Fibroblast of pulmonary artery (primary cell): Measurements from ENCODE around the gene GAGE12J.
A peak's percentile ranks its signal among the peaks of the same experiment; 100 is the strongest.

Experiments
- DNase-seq: peaks from one replicate; pipeline ENCODE4 v3.0.0-alpha.2; 2010; ENCODE audit warnings: low read depth
- H3K4me3 ChIP-seq: replicated peaks from 2 replicates; pipeline ENCODE4 v1.5.1; 2011; ENCODE audit warnings: low read depth, mild to moderate bottlenecking, control low read depth, low read length, moderate library complexity
- TF ChIP-seq, protein P1 (sequence below): IDR thresholded peaks from 2 replicates; pipeline ENCODE4 v1.5.1; 2011; ENCODE audit warnings: mild to moderate bottlenecking, control low read depth, low read length, inconsistent platforms; ENCODE audit errors: missing control alignments

GAGE12J gene

DNA sequence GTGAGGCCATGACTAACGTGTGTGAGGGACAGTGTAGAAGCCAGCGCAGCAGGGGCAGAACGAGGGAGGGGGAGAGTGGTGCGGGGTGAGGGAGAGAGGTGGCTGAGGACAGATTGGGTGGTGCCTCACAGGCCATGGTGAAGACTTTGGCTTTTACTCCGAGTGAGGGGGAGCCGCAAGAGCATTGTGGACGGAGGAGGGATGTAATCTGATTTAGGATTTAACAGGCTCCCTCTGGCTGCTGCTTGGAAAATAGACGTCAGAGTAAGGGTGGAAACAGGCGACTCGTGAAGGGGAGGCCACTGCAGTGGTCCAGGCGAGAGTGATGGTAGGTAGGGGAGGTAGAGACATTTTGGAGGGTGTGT, 39.2 kb upstream of the GAGE12J start:
- DNase-seq: peak; percentile 40
- TF ChIP-seq, protein P1, sequence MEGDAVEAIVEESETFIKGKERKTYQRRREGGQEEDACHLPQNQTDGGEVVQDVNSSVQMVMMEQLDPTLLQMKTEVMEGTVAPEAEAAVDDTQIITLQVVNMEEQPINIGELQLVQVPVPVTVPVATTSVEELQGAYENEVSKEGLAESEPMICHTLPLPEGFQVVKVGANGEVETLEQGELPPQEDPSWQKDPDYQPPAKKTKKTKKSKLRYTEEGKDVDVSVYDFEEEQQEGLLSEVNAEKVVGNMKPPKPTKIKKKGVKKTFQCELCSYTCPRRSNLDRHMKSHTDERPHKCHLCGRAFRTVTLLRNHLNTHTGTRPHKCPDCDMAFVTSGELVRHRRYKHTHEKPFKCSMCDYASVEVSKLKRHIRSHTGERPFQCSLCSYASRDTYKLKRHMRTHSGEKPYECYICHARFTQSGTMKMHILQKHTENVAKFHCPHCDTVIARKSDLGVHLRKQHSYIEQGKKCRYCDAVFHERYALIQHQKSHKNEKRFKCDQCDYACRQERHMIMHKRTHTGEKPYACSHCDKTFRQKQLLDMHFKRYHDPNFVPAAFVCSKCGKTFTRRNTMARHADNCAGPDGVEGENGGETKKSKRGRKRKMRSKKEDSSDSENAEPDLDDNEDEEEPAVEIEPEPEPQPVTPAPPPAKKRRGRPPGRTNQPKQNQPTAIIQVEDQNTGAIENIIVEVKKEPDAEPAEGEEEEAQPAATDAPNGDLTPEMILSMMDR: peak; percentile 33
- no peak overlapping the region for H3K4me3 ChIP-seq

DNA sequence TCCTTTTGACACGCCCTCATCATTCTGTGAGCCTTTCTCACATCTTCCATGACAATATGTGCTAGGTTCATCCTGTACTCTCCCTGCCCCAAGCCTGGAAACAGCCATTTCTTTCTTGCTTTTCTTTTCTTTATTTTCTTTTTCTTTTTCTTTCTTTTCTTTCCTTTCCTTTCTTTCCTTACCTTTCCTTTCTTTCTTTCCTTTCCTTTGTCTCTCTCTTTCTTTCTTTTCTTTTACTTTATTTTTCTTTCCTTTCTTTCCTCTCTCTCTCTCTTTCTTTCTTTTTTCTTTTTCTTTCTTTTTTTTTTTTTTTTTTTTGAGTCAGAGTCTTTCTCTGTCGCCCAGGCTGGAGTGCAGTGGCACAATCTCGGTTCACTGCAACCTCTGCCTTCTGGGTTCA, 37.6 kb upstream of the GAGE12J start:
- TF ChIP-seq, protein P1: no peak
- no peak overlapping the region for H3K4me3 ChIP-seq

DNA sequence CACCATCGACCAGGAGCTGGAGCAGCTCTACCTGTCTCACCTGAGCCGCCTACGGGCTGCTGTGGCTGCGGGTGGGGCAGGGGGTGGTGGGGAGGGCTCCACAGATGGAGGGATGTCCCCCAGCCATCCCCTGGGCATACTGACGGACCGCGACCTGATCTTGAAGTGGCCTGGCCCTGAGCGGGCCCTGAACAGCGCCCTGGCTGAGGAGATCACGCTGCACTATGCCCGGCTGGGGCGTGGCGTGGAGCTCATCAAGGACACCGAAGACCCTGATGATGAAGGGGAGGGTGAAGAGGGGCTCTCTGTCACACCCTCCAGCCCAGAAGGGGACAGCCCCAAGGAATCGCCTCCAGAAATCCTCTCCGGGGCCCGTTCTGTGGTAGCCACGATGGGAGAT, 35.7 kb upstream of the GAGE12J start:
- no peak for DNase-seq
- TF ChIP-seq, protein P1: no peak
- no peak overlapping the region for H3K4me3 ChIP-seq

More for the DNA sequence above, 37.6 kb upstream of the GAGE12J start:
- no peak for DNase-seq

DNA sequence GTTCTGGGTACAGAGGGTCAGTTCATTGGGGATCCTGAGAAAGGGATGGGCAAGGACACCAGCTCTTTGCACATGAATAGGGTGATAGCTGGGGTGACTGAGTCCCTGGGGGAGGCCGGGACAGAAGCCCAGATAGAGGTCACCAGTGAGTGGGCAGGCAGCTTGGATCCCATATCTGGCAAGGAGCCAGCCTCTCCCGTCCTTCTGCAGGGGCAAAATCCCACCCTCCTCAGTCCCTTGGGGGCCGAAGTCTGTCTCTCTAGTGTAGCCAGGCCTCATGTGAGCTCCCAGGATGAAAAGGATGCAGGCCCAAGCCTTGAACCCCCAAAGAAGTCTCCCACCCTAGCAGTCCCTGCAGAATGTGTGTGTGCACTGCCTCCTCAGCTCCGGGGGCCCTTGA, 35.3 kb upstream of the GAGE12J start:
- TF ChIP-seq, protein P1: no peak
- no peak overlapping the region for H3K4me3 ChIP-seq
- DNase-seq: no peak

DNA sequence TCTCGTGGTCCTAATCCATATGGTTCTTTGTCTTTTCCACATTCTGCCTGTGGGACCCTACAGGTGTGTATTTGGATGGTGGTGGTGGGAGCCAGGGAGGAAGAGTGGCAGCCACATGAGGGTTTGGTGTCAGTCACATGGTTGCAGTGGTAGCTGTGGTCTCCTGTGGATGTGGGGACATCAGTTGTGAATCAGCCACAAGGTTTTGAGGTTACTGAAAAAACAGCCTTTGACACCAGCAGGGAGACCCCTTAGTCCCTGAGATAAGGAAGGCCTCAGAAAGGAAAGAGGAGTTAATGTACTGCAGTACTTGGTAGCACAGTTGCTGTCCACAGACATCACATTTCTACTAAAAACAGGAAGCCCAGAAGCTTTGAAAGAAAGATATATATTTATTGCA, 34.2 kb upstream of the GAGE12J start:
- H3K4me3 ChIP-seq: no peak overlapping the region
- no peak for DNase-seq
- TF ChIP-seq, protein P1: no peak

DNA sequence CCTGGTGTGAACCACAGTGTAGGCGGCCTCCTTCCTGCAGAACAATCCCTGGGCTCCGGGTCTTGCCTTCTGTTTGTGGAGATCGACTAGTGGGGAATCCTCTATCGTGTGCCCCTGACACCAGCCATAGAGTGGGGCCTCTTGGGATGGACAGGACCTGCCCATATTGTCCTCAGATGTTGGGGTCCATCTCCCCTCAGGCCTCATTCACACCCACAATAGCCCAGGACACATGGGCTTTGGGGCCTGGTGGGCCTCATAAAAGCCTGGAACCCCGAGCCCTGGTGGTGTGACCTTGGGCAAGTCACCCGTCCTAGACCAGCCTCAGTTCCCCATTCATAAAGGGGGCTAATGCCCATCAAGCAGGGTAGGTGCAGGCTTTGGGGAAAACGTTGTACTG, 31.6 kb upstream of the GAGE12J start:
- no peak for DNase-seq
- TF ChIP-seq, protein P1: no peak

DNA sequence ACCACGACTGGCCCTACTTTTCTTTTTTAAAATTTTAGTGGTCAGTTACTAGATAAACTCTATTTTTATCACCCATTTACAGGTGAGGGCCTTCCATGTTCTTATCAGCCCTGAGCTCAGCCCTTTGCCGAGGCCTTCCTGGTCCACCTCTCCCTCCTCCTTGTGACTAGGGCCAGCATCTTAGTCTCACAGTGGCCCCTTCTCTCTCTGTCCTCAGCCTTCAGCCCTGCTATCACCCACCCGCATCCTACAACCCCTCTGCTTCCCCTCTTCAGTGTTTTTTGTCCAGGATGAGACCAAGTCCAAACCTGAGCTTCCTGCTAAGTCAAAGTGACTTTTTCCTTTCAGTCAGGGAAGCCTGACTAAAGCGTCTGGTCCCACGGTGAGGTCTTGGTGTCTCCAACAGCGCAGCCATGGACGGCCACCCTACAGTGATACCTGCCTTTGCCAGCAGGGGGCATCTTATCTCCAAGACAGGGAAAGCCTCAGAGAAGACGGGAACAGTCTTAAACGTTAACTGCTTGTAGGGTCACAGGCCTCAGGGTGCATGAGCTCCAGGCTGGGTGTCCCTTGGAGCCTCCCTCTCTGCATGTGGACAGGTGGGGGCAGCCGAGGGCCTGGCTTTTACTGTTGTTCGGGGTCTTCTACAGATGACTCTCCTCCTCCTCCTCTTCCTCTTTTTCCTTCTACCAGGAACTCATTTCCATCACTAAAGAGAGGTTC, 30.1 kb upstream of the GAGE12J start:
- TF ChIP-seq, protein P1: peak; percentile 61
- H3K4me3 ChIP-seq: no peak overlapping the region
- DNase-seq: peak; percentile 68

More for the DNA sequence above, 31.6 kb upstream of the GAGE12J start:
- H3K4me3 ChIP-seq: no peak overlapping the region
